Epithelial cell of proximal tubule (primary cell): ENCODE results near the gene CPLX1. TPM values are rescaled to one million over a fixed set of nuclear protein-coding genes. Genes with fewer than 3 reads are reported as not detected.
A peak's percentile ranks its signal among the peaks of the same experiment; 100 is the strongest.

Source experiments
- DNase-seq: peaks from one replicate; pipeline ENCODE4 v3.0.0-alpha.2; 2011; ENCODE audit warnings: low read depth
- H3K4me3 ChIP-seq: 2 replicates; pipeline ENCODE4 v1.5.1; 2011; ENCODE audit warnings: low read depth, mild to moderate bottlenecking, low read length
- CTCF ChIP-seq: conservative IDR thresholded peaks from 2 replicates; pipeline ENCODE4 v1.5.1; 2012; ENCODE audit warnings: low read depth, mild to moderate bottlenecking, low read length
- total RNA-seq: library from RNA; depleted of rRNA; stranded (reverse); fragments of >200 nt; gene quantifications from 2 replicates; pipeline ENCODE4 v1.2.3, GENCODE V29; 2015

Gene CPLX1
- total RNA-seq, 1 donor from 2014 or later, result 0.81 TPM

- DNase-seq, result no peak
- no peak overlapping the region for H3K4me3 ChIP-seq
- no peak for TF ChIP-seq CTCF
Observed at GRCh38 chr4:788006-788635, 37.8 kb downstream of the CPLX1 start.

- TF ChIP-seq CTCF, result no peak
- DNase-seq, result no peak
Observed at GRCh38 chr4:787561-787981, 38.4 kb downstream of the CPLX1 start.

GRCh38 chr4:786861-787300 lies 39.0 kb downstream of the CPLX1 start:
- peak; percentile 28 for TF ChIP-seq CTCF
- DNase-seq, result no peak
- no peak overlapping the region for H3K4me3 ChIP-seq

More at GRCh38 chr4:787561-787981, 38.4 kb downstream of the CPLX1 start:
- H3K4me3 ChIP-seq, result no peak overlapping the region

GRCh38 chr4:786074-786741 lies 39.7 kb downstream of the CPLX1 start:
- H3K4me3 ChIP-seq, result no peak overlapping the region
- no peak for TF ChIP-seq CTCF
- no peak for DNase-seq

- H3K4me3 ChIP-seq, result no peak overlapping the region
- no peak for TF ChIP-seq CTCF
- DNase-seq, result no peak
Observed at GRCh38 chr4:785332-786073, 40.4 kb downstream of the CPLX1 start.

GRCh38 chr4:784401-785331 lies 41.3 kb downstream of the CPLX1 start:
- no peak overlapping the region for H3K4me3 ChIP-seq
- no peak for DNase-seq
- TF ChIP-seq CTCF, result no peak
